SKM-1 treated with dmso at 0.1 percent for 144 hours (cell line): Measurements from ENCODE around the gene ATAD1.
"Not testable (repeated sequence)": the region's sequence is repeated elsewhere in the genome, so short reads cannot be mapped to it uniquely, and the experiment has no call there.

ENCODE experiments used
- DNase-seq: peaks from one replicate; lab custom pipeline; 2025; ENCODE audit not compliant: unreplicated experiment; lab: John Stamatoyannopoulos, UW

The ATAD1 gene

DNA sequence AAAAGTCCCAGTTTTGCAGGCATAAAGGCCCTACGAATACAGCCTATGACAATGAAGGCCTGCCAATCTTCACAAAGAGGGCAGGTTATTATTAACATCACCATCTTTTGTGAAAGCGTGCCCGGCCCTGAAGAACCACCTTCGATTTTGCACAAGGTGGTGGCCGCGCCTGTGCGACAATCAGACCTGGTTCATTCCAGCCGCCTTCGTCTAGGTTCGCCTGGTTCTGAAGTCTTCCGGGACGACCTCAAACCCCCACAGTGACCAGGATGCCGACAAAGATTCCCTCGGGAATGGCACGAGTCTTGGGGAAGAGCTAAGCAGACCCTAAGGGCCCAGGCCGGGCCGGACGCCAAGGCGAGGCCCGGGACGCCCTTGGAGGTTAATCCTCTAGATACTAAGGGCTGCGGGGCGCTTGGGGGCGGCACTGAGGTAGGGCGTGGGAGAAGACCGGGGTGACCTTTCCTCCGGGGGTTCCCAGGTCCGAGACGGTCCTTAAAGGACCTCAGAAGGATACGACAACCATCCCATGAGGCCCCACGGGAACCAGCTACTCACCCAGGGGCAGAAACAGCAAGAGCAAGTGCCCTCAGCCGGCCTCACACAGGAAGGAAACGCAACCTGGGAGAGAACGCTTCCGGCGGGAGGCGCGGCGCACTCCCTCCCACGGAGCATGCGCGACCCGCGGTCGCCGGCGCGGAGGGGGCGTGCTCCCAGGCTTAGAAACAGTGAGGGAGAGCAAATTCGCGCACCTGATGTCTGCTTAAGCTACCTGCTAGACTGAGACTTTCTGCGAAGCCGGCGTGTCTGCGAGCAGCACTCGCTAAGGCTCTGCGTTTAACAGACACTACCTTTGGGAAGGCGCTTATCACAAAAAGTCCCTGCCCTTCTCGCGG, at the start of gene ATAD1:
TSS of gene ATAD1 (minus strand) at position 618 of the 896 bp plus-strand sequence. CDS start 3,627 bp downstream, outside the sequence.
- peak; percentile 90 for DNase-seq

DNA sequence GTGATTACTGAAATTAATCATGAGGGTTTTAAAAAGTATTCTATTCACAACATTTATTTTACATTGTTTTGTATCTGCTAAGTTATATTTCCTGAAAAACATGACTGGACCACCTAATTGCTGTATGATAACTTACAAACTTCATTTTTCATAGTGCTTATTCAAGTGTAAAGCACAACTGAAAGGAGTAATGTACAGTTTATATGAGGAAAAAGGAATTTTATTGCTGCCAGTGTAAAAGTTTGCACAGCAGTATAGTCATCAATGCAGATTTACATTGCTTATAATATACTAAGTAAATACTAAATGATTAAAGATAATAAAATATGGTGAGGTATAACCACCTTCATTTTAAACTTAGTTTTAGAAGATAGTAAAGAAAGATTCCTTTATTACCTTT, 49.4 kb upstream of the ATAD1 start:
- DNase-seq = no peak

GRCh38 chr10:87866412-87866974, 48.5 kb upstream of the ATAD1 start:
- DNase-seq = no peak

GRCh38 chr10:87865241-87865881, 47.3 kb upstream of the ATAD1 start:
- no peak for DNase-seq

GRCh38 chr10:87864496-87865059, 46.6 kb upstream of the ATAD1 start:
- no peak for DNase-seq

DNA sequence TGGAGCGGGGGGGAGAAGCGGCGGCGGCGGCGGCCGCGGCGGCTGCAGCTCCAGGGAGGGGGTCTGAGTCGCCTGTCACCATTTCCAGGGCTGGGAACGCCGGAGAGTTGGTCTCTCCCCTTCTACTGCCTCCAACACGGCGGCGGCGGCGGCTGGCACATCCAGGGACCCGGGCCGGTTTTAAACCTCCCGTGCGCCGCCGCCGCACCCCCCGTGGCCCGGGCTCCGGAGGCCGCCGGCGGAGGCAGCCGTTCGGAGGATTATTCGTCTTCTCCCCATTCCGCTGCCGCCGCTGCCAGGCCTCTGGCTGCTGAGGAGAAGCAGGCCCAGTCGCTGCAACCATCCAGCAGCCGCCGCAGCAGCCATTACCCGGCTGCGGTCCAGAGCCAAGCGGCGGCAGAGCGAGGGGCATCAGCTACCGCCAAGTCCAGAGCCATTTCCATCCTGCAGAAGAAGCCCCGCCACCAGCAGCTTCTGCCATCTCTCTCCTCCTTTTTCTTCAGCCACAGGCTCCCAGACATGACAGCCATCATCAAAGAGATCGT, 46.0 kb upstream of the ATAD1 start:
- not testable (repeated sequence) for DNase-seq

DNA sequence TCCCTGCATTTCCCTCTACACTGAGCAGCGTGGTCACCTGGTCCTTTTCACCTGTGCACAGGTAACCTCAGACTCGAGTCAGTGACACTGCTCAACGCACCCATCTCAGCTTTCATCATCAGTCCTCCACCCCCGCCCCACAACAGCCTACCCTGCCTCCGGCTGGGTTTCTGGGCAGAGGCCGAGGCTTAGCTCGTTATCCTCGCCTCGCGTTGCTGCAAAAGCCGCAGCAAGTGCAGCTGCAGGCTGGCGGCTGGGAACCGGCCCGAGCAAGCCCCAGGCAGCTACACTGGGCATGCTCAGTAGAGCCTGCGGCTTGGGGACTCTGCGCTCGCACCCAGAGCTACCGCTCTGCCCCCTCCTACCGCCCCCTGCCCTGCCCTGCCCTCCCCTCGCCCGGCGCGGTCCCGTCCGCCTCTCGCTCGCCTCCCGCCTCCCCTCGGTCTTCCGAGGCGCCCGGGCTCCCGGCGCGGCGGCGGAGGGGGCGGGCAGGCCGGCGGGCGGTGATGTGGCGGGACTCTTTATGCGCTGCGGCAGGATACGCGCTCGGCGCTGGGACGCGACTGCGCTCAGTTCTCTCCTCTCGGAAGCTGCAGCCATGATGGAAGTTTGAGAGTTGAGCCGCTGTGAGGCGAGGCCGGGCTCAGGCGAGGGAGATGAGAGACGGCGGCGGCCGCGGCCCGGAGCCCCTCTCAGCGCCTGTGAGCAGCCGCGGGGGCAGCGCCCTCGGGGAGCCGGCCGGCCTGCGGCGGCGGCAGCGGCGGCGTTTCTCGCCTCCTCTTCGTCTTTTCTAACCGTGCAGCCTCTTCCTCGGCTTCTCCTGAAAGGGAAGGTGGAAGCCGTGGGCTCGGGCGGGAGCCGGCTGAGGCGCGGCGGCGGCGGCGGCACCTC, 45.3 kb upstream of the ATAD1 start, which contains the start of the genes KLLN and PTEN:
TSS of gene KLLN (minus strand) at position 481 of the 891 bp plus-strand sequence. CDS start 1,046 bp downstream, outside the sequence.
TSS of gene PTEN (plus strand) at position 573 of the 891 bp plus-strand sequence. CDS start 845 bp downstream, outside the sequence.
- peak; percentile 89 for DNase-seq

- DNase-seq = peak; percentile 47
Measured at GRCh38 chr10:87862679-87863052, 44.6 kb upstream of the ATAD1 start.

GRCh38 chr10:87861953-87862678, 44.1 kb upstream of the ATAD1 start:
- peak; percentile 97 for DNase-seq

GRCh38 chr10:87861566-87861952, 43.5 kb upstream of the ATAD1 start:
- DNase-seq = no peak

DNA sequence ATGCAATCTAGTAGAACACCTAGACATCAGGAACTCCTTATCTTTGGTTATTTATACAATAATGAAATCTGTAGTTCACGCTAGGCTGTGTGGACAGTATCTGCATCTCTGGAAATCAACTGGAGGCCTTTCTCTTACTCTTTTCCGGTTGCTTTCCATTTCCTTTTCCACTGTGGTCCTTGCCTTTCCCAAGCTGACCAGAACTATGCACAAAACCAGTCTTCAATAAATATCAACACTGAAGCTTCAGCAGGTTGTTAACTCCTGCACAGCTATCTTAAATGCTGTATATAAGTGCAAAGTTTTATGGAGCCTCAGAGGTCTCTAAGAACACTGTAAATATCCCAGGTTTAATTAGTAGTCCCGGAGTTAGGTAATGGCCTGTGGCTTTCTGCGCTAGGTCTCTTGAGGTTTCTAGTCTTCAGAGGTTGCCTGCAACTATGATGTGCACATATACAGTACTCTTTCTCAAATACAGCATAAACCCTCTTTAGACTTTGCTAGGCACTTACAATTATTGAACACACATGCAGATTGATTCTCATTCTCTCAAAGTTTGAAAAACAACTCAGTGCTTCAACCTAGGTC, 42.9 kb upstream of the ATAD1 start:
- peak; percentile 17 for DNase-seq

DNA sequence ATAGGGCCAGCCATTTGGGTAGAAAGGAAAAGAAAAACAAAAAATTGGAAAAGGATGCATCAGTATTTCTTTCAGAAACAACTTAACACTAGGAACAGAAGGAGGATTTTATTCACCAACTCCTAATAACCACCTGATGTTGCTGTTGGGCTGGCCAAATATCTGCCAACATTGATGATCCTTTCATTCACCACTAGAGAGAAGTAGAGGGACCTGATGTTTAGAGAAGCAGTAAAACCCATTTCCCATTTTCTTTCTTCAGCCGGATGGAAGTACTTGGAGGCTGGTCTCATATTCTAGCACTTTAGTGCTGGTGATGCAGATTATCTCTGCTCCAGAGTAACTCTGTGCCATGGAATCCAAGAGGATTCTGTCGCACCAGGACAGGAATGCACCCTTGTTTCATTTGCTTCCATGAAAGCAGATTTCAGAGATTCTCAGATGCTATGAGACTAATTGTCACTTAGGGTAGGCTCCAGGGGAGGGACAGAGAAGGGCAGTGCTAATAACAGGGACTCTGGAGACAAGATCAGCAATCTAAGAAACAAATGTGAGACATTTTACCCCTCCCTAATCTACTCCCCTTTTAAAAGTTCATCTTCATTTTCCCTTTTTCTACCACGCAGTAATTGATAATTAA, 42.2 kb upstream of the ATAD1 start:
- peak; percentile 90 for DNase-seq

DNA sequence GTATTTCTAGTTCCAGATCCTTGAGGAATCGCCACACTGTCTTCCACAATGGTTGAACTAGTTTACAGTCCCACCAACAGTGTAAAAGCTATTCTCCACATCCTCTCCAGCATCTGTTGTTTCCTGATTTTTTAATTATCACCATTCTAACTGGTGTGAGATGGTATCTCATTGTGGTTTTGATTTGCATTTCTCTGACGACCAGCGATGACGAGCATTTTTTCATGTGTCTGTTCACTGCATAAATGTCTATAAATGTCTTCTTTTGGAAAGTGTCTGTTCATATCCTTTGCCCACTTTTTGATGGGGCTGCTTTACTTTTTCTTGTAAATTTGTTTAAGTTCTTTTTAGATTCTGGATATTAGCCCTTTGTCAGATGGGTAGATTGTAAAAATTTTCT, 37.6 kb upstream of the ATAD1 start:
- not testable (repeated sequence) for DNase-seq

DNA sequence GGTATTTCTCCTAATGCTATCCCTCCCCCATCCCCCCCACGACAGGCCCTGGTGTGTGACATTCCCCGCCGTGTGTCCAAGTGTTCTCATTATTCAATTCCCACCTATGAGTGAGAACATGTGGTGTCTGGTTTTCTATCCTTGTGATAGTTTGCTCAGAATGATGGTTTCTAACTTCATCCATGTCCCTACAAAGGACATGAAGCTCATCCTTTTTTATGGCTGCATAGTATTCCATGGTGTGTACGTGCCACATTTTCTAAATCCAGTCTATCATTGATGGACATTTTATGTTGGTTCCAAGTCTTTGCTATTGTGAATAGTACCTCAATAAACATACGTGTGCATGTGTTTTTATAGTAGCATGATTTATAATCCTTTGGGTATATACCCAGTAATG, 37.2 kb upstream of the ATAD1 start:
- DNase-seq = not testable (repeated sequence)

DNA sequence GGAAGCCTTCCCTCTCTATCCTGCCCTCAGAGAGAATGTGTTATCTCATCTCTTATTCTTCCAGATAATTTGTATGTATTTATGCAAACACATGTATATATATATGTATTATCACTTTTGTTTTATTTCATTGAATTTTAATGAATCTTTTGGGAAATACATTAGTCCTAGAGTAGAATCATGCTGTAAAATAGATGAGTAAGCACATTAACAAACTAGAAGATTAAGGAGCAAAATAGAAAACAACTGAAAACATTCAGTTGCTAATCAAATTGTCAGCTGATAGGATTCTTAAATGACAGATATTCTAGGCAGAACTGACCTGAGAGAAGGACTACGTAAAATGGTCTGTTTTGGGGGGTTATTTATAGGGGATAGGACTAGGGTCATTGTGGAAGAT, 34.1 kb upstream of the ATAD1 start:
- DNase-seq = no peak

DNA sequence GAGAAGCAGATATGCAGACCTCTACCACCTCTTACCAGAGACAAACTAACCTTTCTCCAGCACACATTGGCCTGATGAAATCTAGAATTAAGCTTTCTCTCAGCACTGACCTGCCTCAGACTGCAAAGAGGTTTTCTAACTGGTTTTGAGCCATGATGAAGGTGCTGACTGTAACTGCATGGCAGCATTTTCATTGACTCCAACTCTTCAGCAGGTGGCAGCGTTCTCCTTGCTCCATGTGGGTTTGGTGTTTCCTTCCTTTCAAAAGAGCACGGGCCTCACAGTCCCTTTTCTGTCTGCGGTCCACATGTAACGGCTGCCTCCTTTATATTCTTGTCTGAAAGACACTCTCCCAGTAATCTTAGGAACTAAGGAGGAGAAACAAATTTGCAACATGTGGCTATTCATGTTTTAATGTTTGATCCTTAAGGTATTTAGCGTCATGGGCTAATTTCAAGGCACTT, 32.7 kb upstream of the ATAD1 start:
- peak; percentile 49 for DNase-seq

DNA sequence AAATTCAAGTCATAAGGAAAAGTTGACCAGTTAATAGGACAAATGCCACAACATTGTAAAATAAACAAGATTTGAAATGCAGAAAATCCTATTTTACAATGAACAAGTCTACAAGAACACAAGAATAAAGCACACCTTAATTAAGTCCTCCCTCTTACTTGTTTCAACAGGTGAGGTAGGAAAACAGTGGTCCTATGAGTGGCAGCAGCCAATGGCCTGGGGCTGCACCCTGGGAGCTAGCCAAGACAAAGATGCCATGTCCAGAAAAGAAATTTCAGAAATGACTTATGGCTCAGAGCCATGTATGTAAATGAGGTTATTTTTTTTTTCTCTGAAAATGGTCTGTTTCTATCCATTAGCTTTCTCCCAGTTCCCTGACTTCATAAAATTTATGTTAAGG, 31.0 kb upstream of the ATAD1 start:
- DNase-seq = no peak

- no peak for DNase-seq
Measured at GRCh38 chr10:87847550-87847949, 29.5 kb upstream of the ATAD1 start.
